GM23248 (cell line): ENCODE measurements around the gene IGLON5.

ENCODE experiments used
- EZH2 ChIP-seq: fragments of 200-600 bp; sonication (generic); IDR thresholded peaks from 2 replicates; pipeline ENCODE4 v1.6.1; 2018; ENCODE audit warnings: antibody characterized with exemption, mild to moderate bottlenecking; ENCODE audit not compliant: insufficient read depth, poor library complexity, severe bottlenecking
- EZH2phosphoT487 ChIP-seq: fragments of 200-600 bp; sonication (generic); IDR thresholded peaks from 2 replicates; pipeline ENCODE4 v1.6.1; 2018; ENCODE audit warnings: antibody characterized with exemption, moderate library complexity, mild to moderate bottlenecking, low read depth; ENCODE audit not compliant: insufficient read depth

- TF ChIP-seq EZH2phosphoT487 (no peak), EZH2 (peak; percentile 59)
Measured at GRCh38 chr19:51327066-51328001, 15.9 kb downstream of the IGLON5 start.
